Measurements from ENCODE around the gene ATP9A. TPM values are rescaled to one million over a fixed set of nuclear protein-coding genes. Genes with fewer than 3 reads are reported as not detected.

Gene ATP9A
- total RNA-seq, 2 experiments from 2014 or later: 0.11 to 0.19 TPM

DNA sequence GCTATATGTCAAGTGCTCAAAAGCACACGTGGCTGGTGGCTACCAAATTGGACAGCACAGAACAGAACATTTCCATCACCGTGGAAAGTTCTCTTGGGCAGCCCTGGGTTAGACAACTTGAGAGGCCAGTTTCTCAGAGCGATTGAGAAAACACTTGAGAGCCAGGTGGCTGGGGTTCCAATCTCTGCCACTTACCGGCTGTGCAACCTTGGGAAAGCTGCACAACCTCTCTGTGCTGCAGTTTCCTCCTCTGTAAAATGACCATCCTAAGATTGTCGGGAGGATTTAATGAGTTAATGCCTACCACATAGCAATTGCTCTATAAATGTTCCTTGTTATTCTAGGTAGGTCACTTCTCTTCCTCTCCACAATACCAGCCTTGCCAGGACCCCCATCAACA, 200.6 kb downstream of the ATP9A start:
- Histone ChIP-seq H3K27me3 (ENCODE audit: control insufficient read depth in 1 of 2, insufficient read depth in 2 of 2, low read length in 2 of 2) (peaks cover 17 to 19% of the 10 kb centered on the region in 2 experiments), H3K36me3 (ENCODE audit: insufficient read depth, low read length) (no peaks in the 10 kb centered on the region), H3K9me3 (ENCODE audit: control insufficient read depth in 1 of 2, insufficient read depth in 1 of 2, low read length in 2 of 2) (peaks cover 0 to 5% of the 10 kb centered on the region in 2 experiments), H3K4me1 (ENCODE audit: insufficient read depth, low read length) (peaks cover 7% of the 10 kb centered on the region), H3K27ac (ENCODE audit: low read depth in 1 of 2, low read length in 2 of 2) (no peak overlapping the region), H3K4me3 (ENCODE audit: low read length) (no peak overlapping the region)
- TF ChIP-seq, protein P1, sequence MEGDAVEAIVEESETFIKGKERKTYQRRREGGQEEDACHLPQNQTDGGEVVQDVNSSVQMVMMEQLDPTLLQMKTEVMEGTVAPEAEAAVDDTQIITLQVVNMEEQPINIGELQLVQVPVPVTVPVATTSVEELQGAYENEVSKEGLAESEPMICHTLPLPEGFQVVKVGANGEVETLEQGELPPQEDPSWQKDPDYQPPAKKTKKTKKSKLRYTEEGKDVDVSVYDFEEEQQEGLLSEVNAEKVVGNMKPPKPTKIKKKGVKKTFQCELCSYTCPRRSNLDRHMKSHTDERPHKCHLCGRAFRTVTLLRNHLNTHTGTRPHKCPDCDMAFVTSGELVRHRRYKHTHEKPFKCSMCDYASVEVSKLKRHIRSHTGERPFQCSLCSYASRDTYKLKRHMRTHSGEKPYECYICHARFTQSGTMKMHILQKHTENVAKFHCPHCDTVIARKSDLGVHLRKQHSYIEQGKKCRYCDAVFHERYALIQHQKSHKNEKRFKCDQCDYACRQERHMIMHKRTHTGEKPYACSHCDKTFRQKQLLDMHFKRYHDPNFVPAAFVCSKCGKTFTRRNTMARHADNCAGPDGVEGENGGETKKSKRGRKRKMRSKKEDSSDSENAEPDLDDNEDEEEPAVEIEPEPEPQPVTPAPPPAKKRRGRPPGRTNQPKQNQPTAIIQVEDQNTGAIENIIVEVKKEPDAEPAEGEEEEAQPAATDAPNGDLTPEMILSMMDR (IDR thresholded peaks at IDR 0.05): no peak
- POLR2A ChIA-PET: no interaction called here
- Mint-ChIP-seq H3K9me3 (peaks cover 4% of the 10 kb centered on the region), H3K36me3 (ENCODE audit: low read depth) (no peaks in the 10 kb centered on the region), H3K27me3 (peaks cover 26% of the 10 kb centered on the region), H3K27ac (no peak overlapping the region), H3K4me3 (no peak overlapping the region), H3K4me1 (ENCODE audit: low read depth) (no peaks in the 10 kb centered on the region)
- intact Hi-C loops (cut with DNase I, micrococcal nuclease): no loop called here
- no peak for DNase-seq
- ATAC-seq (ENCODE audit: poor library complexity): no peak
- CTCF ChIA-PET: no interaction called here

DNA sequence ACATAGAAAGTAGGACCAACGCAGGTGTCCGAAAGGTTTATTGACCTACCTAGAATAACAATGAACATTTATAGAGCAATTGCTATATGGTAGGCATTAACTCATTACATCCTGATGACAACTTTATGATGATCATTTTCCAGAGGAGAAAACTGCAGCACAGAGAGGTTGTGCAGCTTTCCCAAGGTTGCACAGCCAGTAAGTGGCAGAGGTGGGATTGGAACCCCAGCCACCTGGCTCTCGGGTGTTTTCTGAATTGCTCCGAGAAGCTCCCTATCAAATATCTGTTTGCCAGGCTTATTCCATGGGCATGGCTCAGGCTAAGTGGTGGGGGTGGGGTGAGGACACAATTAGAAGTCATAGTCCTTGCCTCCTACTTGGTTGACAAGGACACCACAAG, 201.6 kb downstream of the ATP9A start:
- CTCF ChIA-PET: interaction anchor here (0.5 to 1.1 kb wide), 2 partner anchors 12 to 111 kb away, joined by 3 to 4 read pairs; no protein-coding TSS in a partner anchor
- Histone ChIP-seq H3K4me3 (ENCODE audit: low read length) (no peak overlapping the region), H3K27me3 (ENCODE audit: control insufficient read depth in 1 of 2, insufficient read depth in 2 of 2, low read length in 2 of 2) (peaks cover 27% of the 10 kb centered on the region in 2 experiments), H3K9me3 (ENCODE audit: control insufficient read depth in 1 of 2, insufficient read depth in 1 of 2, low read length in 2 of 2) (peaks cover 0 to 5% of the 10 kb centered on the region in 2 experiments), H3K27ac (ENCODE audit: low read depth in 1 of 2, low read length in 2 of 2) (no peak overlapping the region), H3K36me3 (ENCODE audit: insufficient read depth, low read length) (no peaks in the 10 kb centered on the region), H3K4me1 (ENCODE audit: insufficient read depth, low read length) (peaks cover 16% of the 10 kb centered on the region)
- Mint-ChIP-seq H3K27me3 (peaks cover 33% of the 10 kb centered on the region), H3K36me3 (ENCODE audit: low read depth) (no peaks in the 10 kb centered on the region), H3K9me3 (peaks cover 4% of the 10 kb centered on the region), H3K4me3 (no peak overlapping the region), H3K4me1 (ENCODE audit: low read depth) (peaks cover 4% of the 10 kb centered on the region), H3K27ac (no peak overlapping the region)
- POLR2A ChIA-PET: no interaction called here
- intact Hi-C loops (cut with DNase I, micrococcal nuclease): no loop called here
- DNase-seq: no peak
- no peak for ATAC-seq (ENCODE audit: poor library complexity)
- TF ChIP-seq, protein P1 (IDR thresholded peaks at IDR 0.05): no peak

DNA sequence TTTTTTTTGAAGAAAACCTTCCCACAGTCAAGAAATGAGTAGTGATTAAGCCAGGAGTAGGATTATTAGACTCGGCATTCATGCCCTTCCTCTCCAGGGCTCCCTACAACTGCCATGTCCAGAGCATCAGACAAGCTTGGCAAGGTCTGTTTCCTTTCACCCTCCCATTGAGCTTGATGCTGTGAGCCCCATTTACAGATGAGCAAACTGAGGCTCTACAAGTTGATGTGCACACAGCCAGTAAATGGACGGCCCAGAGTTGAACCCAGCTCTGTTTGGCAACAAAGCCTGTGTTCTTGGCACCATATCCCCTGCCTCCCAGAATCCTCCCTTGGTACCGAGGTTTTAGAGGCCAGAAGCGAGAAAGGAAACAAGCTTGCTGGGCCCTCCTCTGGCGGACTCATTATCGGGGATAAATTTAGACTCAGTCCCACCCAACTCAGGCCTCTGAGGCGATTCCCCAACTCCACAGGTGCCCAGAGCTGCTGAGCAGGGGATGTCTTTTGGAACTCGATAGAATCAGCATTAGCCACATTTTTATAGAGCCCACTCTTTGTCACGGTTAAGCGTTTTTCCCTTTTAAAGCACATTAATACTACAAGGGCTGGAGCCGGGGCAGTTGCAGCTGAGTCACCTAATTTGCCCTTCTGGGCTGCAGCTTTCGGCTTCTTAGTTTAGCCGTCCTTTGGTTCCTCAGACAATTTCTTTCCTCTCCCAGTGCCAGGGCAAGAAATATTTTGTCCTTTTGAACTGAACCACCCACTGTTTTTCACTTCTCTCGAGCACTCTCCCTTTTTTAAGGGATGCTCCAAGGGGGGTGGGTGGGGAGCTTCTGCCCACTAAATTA, 202.7 kb downstream of the ATP9A start:
- CTCF ChIA-PET: interaction anchor here (1.1 kb wide), 1 partner anchor 11 kb away, joined by 4 read pairs; no protein-coding TSS in a partner anchor
- Mint-ChIP-seq H3K27ac (no peak overlapping the region), H3K4me3 (no peak overlapping the region), H3K36me3 (ENCODE audit: low read depth) (no peaks in the 10 kb centered on the region), H3K9me3 (peaks cover 4% of the 10 kb centered on the region), H3K27me3 (peaks cover 44% of the 10 kb centered on the region), H3K4me1 (ENCODE audit: low read depth) (peaks cover 15% of the 10 kb centered on the region)
- Histone ChIP-seq H3K4me1 (ENCODE audit: insufficient read depth, low read length) (peaks cover 27% of the 10 kb centered on the region), H3K9me3 (ENCODE audit: control insufficient read depth in 1 of 2, insufficient read depth in 1 of 2, low read length in 2 of 2) (peaks cover 0 to 5% of the 10 kb centered on the region in 2 experiments), H3K4me3 (ENCODE audit: low read length) (no peak overlapping the region), H3K27ac (ENCODE audit: low read depth in 1 of 2, low read length in 2 of 2) (no peak overlapping the region), H3K27me3 (ENCODE audit: control insufficient read depth in 1 of 2, insufficient read depth in 2 of 2, low read length in 2 of 2) (peaks cover 36 to 38% of the 10 kb centered on the region in 2 experiments), H3K36me3 (ENCODE audit: insufficient read depth, low read length) (no peaks in the 10 kb centered on the region)
- POLR2A ChIA-PET: no interaction called here
- intact Hi-C loops (cut with DNase I, micrococcal nuclease): no loop called here
- no peak for ATAC-seq (ENCODE audit: poor library complexity)
- no peak for DNase-seq
- TF ChIP-seq, protein P1 (IDR thresholded peaks at IDR 0.05): no peak

All from CD4-positive, alpha-beta T cell (primary cell).